H1 (cell line): Measurements from ENCODE around the gene TWF2. TPM values are rescaled to one million over a fixed set of nuclear protein-coding genes. Genes with fewer than 3 reads are reported as not detected.
A peak's percentile ranks its signal among the peaks of the same experiment; 100 is the strongest.

ENCODE experiments used
- CTCF ChIA-PET: fragments of 300-600 bp; sonication (Branson Sonifier 250); formaldehyde crosslinking; loops from one replicate; lab custom pipeline; 2021; ENCODE audit not compliant: partially characterized antibody; lab: Charles Lee
- POLR2A ChIA-PET: fragments of 300-600 bp; sonication (Branson Sonifier 250); formaldehyde crosslinking; loops from one replicate; lab custom pipeline; 2021; ENCODE audit warnings: inconsistent platforms; ENCODE audit not compliant: partially characterized antibody; lab: Charles Lee
- DNase-seq, 2 experiments: peaks; one replicate each; pipeline versions ENCODE4 v3.0.0 to v3.0.0-alpha.2; 2010 to 2022; ENCODE audit warnings: low spot score in 2 of 2, low read depth in 1 of 2, mixed read lengths in 1 of 2
- FAIRE-seq: peaks from 2 replicates; lab custom pipeline; 2011; peaks lifted over from hg19 to GRCh38; lab: Jason Lieb, UNC
- H2AFZ ChIP-seq: 2 replicates; pipeline ENCODE4 v1.8.1; 2012; ENCODE audit warnings: low read length, inconsistent platforms
- H2AK5ac ChIP-seq: 2 replicates; pipeline ENCODE4 v1.6.1; 2013; ENCODE audit warnings: low read depth, low read length
- H2BK120ac ChIP-seq: replicated peaks from 2 replicates; pipeline ENCODE3; 2013; ENCODE audit warnings: low read depth, low read length, inconsistent platforms
- H2BK12ac ChIP-seq: 2 replicates; pipeline ENCODE4 v1.6.1; 2013; ENCODE audit warnings: low read depth, low read length
- H2BK15ac ChIP-seq: 2 replicates; pipeline ENCODE4 v1.6.1; 2013; ENCODE audit warnings: low read length
- H2BK20ac ChIP-seq: 2 replicates; pipeline ENCODE4 v1.6.1; 2013; ENCODE audit warnings: low read length
- H2BK5ac ChIP-seq: 2 replicates; pipeline ENCODE4 v1.6.1; 2013; ENCODE audit warnings: low read depth, low read length
- H3K14ac ChIP-seq: 2 replicates; pipeline ENCODE4 v1.6.1; 2013; ENCODE audit warnings: inconsistent platforms; ENCODE audit not compliant: insufficient read length
- H3K18ac ChIP-seq: 2 replicates; pipeline ENCODE4 v1.6.1; 2013; ENCODE audit warnings: low read length; ENCODE audit errors: extremely low read depth
- H3K23ac ChIP-seq: 2 replicates; pipeline ENCODE4 v1.6.1; 2013; ENCODE audit warnings: inconsistent platforms; ENCODE audit not compliant: insufficient read length
- H3K23me2 ChIP-seq: 2 replicates; pipeline ENCODE4 v1.6.1; 2013; ENCODE audit warnings: low read depth, low read length
- H3K27ac ChIP-seq: 2 replicates; pipeline ENCODE4 v1.6.1; 2011; ENCODE audit warnings: low read depth, low read length, inconsistent platforms
- H3K27me3 ChIP-seq, 4 experiments: replicated peaks in 1 of 4; 1 replicate in 1 of 4; 2 replicates in 3 of 4; pipeline versions ENCODE4 v1.6.1 to v1.8.1; 2011 to 2013; ENCODE audit warnings: low read length in 3 of 4, mild to moderate bottlenecking in 3 of 4, inconsistent platforms in 2 of 4, mixed read lengths in 2 of 4, moderate library complexity in 1 of 4; ENCODE audit not compliant: control insufficient read depth in 3 of 4, insufficient read depth in 3 of 4; ENCODE audit errors: extremely low read depth in 1 of 4
- H3K36me3 ChIP-seq, 4 experiments: 2 replicates each; pipeline versions ENCODE4 v1.6.1 to v1.8.1; 2011 to 2013; ENCODE audit warnings: mild to moderate bottlenecking in 4 of 4, low read length in 3 of 4, moderate library complexity in 2 of 4, control low read depth in 1 of 4, inconsistent platforms in 1 of 4; ENCODE audit not compliant: insufficient read depth in 4 of 4, control insufficient read depth in 2 of 4
- H3K4ac ChIP-seq: replicated peaks from 2 replicates; pipeline ENCODE3; 2013; ENCODE audit warnings: low read length, low read depth, mixed read lengths, inconsistent platforms; ENCODE audit not compliant: insufficient read length
- H3K4me1 ChIP-seq, 4 experiments: replicated peaks in 1 of 4; 1 replicate in 1 of 4; 2 replicates in 3 of 4; pipeline versions ENCODE4 v1.6.1 to v1.8.1; 2011 to 2013; ENCODE audit warnings: low read length in 3 of 4, inconsistent platforms in 2 of 4, mixed read lengths in 1 of 4; ENCODE audit not compliant: insufficient read depth in 4 of 4, control insufficient read depth in 3 of 4
- H3K4me2 ChIP-seq, 2 experiments: 2 replicates each; pipeline versions ENCODE4 v1.6.1 to v1.8.1; 2011 to 2013; ENCODE audit warnings: low read depth in 2 of 2, low read length in 2 of 2, control low read depth in 1 of 2, inconsistent platforms in 1 of 2, mild to moderate bottlenecking in 1 of 2; ENCODE audit not compliant: insufficient read depth in 1 of 2
- H3K4me3 ChIP-seq, 4 experiments: fragments of 200-600, 300-600 bp in 1 of 4; sonication (generic), shearing (Covaris generic), sonication (Bioruptor Twin) in 1 of 4; 2 replicates each; pipeline versions ENCODE4 v1.5.1 to v1.8.1; 2011 to 2016; ENCODE audit warnings: low read length in 4 of 4, low read depth in 3 of 4, control low read depth in 2 of 4, inconsistent platforms in 2 of 4, mild to moderate bottlenecking in 2 of 4, mixed read lengths in 1 of 4, moderate library complexity in 1 of 4; ENCODE audit not compliant: insufficient read depth in 2 of 4; ENCODE audit errors: extremely low read depth in 1 of 4
- H3K56ac ChIP-seq: replicated peaks from 2 replicates; pipeline ENCODE3; 2013; ENCODE audit warnings: low read depth, mild to moderate bottlenecking, mixed read lengths, low read length, inconsistent platforms; ENCODE audit not compliant: insufficient read length
- H3K79me1 ChIP-seq: 2 replicates; pipeline ENCODE4 v1.6.1; 2013; ENCODE audit warnings: low read depth, low read length, control low read depth
- H3K79me2 ChIP-seq, 2 experiments: 2 replicates each; pipeline versions ENCODE4 v1.6.1 to v1.8.1; 2012 to 2013; ENCODE audit warnings: low read length in 2 of 2, mild to moderate bottlenecking in 2 of 2, inconsistent platforms in 1 of 2; ENCODE audit not compliant: insufficient read depth in 2 of 2, control insufficient read depth in 1 of 2
- H3K9ac ChIP-seq, 4 experiments: replicated peaks in 1 of 4; 1 replicate in 1 of 4; 2 replicates in 3 of 4; pipeline versions ENCODE4 v1.6.1 to v1.8.1; 2011 to 2013; ENCODE audit warnings: low read depth in 3 of 4, low read length in 3 of 4, control low read depth in 2 of 4, mild to moderate bottlenecking in 2 of 4, moderate library complexity in 2 of 4, inconsistent platforms in 1 of 4; ENCODE audit errors: extremely low read depth in 1 of 4
- H3K9me3 ChIP-seq, 2 experiments: 2 replicates each; pipeline versions ENCODE4 v1.6.1 to v1.8.1; 2012 to 2013; ENCODE audit warnings: mild to moderate bottlenecking in 2 of 2, moderate library complexity in 2 of 2, control low read depth in 1 of 2, inconsistent platforms in 1 of 2, low read depth in 1 of 2, low read length in 1 of 2, mixed read lengths in 1 of 2; ENCODE audit not compliant: insufficient read depth in 2 of 2
- H4K20me1 ChIP-seq, 2 experiments: replicated peaks in 1 of 2; 2 replicates each; pipeline versions ENCODE3 to v1.8.1; 2011 to 2013; ENCODE audit warnings: inconsistent platforms in 2 of 2, low read length in 2 of 2, mild to moderate bottlenecking in 1 of 2; ENCODE audit not compliant: insufficient read depth in 2 of 2, control insufficient read depth in 1 of 2
- H4K5ac ChIP-seq: 2 replicates; pipeline ENCODE4 v1.6.1; 2013; ENCODE audit warnings: low read length, low read depth, mixed read lengths, inconsistent platforms; ENCODE audit not compliant: insufficient read length
- H4K8ac ChIP-seq: 2 replicates; pipeline ENCODE4 v1.8.0; 2013; ENCODE audit warnings: mild to moderate bottlenecking, moderate library complexity, low read length, inconsistent platforms; ENCODE audit not compliant: insufficient read depth; ENCODE audit errors: extremely low read depth
- H4K91ac ChIP-seq: replicated peaks from 2 replicates; pipeline ENCODE3; 2013; ENCODE audit warnings: low read length, mixed read lengths, inconsistent platforms; ENCODE audit not compliant: insufficient read length
- BACH1 ChIP-seq: IDR thresholded peaks from 2 replicates; pipeline ENCODE4 v1.6.1; 2012; ENCODE audit warnings: low read length, improper control_type of control experiment
- BCL11A ChIP-seq, 2 experiments: IDR thresholded peaks; one replicate each; pipeline ENCODE4 v1.6.1; 2011; ENCODE audit warnings: low read depth in 2 of 2, low read length in 2 of 2, mild to moderate bottlenecking in 2 of 2
- HDAC6 ChIP-seq: IDR thresholded peaks from one replicate; pipeline ENCODE4 v1.7.1; 2012; ENCODE audit warnings: low read depth, mild to moderate bottlenecking, inconsistent platforms, low read length, moderate library complexity
- NRF1 ChIP-seq: IDR thresholded peaks from 2 replicates; pipeline ENCODE4 v1.6.1; 2011; ENCODE audit warnings: mild to moderate bottlenecking, low read depth, low read length, improper control_type of control experiment
- RBBP5 ChIP-seq: IDR thresholded peaks from 2 replicates; pipeline ENCODE4 v1.7.1; 2012; ENCODE audit warnings: low read depth, mild to moderate bottlenecking, inconsistent platforms, low read length, moderate library complexity, borderline replicate concordance
- RXRA ChIP-seq: IDR thresholded peaks from 2 replicates; pipeline ENCODE4 v1.6.1; 2011; ENCODE audit warnings: low read depth, mild to moderate bottlenecking, low read length, moderate library complexity; ENCODE audit not compliant: insufficient read depth
- SIN3A ChIP-seq, 2 experiments: IDR thresholded peaks in 1 of 2; conservative IDR thresholded peaks in 1 of 2; 2 replicates each; pipeline ENCODE4 v1.6.1; 2011 to 2012; ENCODE audit warnings: low read length in 2 of 2, improper control_type of control experiment in 1 of 2, low read depth in 1 of 2, mild to moderate bottlenecking in 1 of 2
- SIX5 ChIP-seq: IDR thresholded peaks from 2 replicates; pipeline ENCODE4 v1.6.1; 2011; ENCODE audit warnings: mild to moderate bottlenecking, low read depth, low read length
- TEAD4 ChIP-seq: IDR thresholded peaks from 2 replicates; pipeline ENCODE4 v1.6.1; 2012; ENCODE audit warnings: low read depth, low read length, inconsistent platforms, mixed read lengths
- WGBS, 2 experiments: shearing (Covaris generic) in 1 of 2; methylation state at CpG; one replicate each; pipeline versions ENCODE4 v1.1.6 to v1.1.7; 2013 to 2015; ENCODE audit warnings: low lambda C conversion rate in 2 of 2, mixed read lengths in 2 of 2, inconsistent platforms in 1 of 2, low coverage in 1 of 2, missing lambda C conversion rate in 1 of 2; ENCODE audit not compliant: insufficient replicate concordance in 2 of 2, insufficient coverage in 1 of 2, insufficient read length in 1 of 2; ENCODE audit errors: extremely low coverage in 1 of 2, missing lambda C conversion rate in 1 of 2; 5-methylcytosine and 5-hydroxymethylcytosine counted together
- polyA plus RNA-seq, 7 experiments: library from polyadenylated mRNA; depleted of rRNA in 3 of 7; stranded (reverse) in 5 of 7; unstranded in 2 of 7; fragments of >200 nt in 5 of 7; fragments of 200-250 nt in 2 of 7; gene quantifications; 1 replicate in 5 of 7; 2 replicates in 1 of 7; 4 replicates in 1 of 7; pipeline versions ENCODE4 v1.2.1 to v1.2.3, GENCODE V29; 2011 to 2013; ENCODE audit warnings: missing spikeins in 2 of 7, mixed read lengths in 2 of 7
- total RNA-seq: library from RNA; stranded (reverse); fragmentation: NEBNext Ultra II Directional; extraction: Animal tissue kit (Norgen Biotek cat#: 25700); gene quantifications from 2 replicates; pipeline ENCODE4 v1.2.1, GENCODE V29; 2021
- TF ChIP-seq, protein P1 (sequence below): IDR thresholded peaks from 2 replicates; pipeline ENCODE4 v1.6.1; 2012; ENCODE audit warnings: inconsistent platforms

Gene TWF2
- total and polyA plus RNA-seq, 2 of the 8 experiments (the other 6 are each of a cell fraction or from before 2014, with no cell fraction given) = 65.2 to 90.4 TPM

DNA sequence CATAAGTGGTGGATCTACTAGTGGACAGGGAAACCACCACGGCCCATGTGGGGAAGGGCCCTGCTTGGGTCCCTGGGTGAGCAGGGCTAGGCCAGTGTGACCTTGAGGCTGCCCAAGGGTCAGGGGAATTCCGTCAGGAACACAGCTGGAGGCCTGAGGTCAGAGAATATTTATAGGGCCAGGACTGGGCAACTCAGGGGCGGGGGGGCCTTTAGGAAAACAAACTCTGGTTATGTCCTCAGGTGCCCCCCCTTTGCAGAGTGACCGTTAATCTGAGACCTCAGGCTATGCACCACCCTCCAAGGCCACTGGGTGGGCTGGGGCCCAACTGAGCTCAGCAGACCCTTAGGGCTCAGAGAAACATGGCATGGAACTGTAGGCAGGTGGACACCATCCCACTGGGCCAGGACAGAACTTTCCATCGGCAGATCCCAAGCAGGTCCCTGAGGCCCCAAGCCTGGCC, 2.5 kb downstream of the TWF2 start:
- Histone ChIP-seq H4K5ac (no peak overlapping the region), H3K56ac (no peak overlapping the region), H3K14ac (no peak overlapping the region), H3K23me2 (peaks cover 9% of the 10 kb centered on the region), H3K79me1 (peaks cover 15% of the 10 kb centered on the region), H3K27me3 (no peaks in the 10 kb centered on the region), H2BK12ac (no peak overlapping the region), H2BK120ac (no peak overlapping the region), H2BK20ac (no peak overlapping the region), H3K36me3 (no peaks in the 10 kb centered on the region), H3K23ac (no peak overlapping the region), H4K8ac (no peak overlapping the region), H2BK15ac (no peak overlapping the region), H3K18ac (no peak overlapping the region), H3K4ac (peak overlapping the region; percentile 44), H3K4me1 (peaks cover 15 to 42% (median 28%) of the 10 kb centered on the region in 4 experiments), H3K9ac (no peak overlapping the region), H2BK5ac (peak overlapping the region; percentile 68; the same call in 1 of the 2 replicates), H3K4me3 (peak overlapping the region in 1 of 4 experiments; percentile 89; a peak in 1 of 8 replicates), H3K9me3 (no peaks in the 10 kb centered on the region), H3K4me2 (peak overlapping the region; percentile 78 to 98; a peak in 3 of 4 replicates), H4K20me1 (peaks cover 4 to 9% of the 10 kb centered on the region in 2 experiments), H3K27ac (peak overlapping the region; percentile 7; the same call in 1 of the 2 replicates), H2AFZ (no peak overlapping the region), H2AK5ac (no peak overlapping the region), H4K91ac (no peak overlapping the region), H3K79me2 (peaks cover 0 to 15% of the 10 kb centered on the region in 2 experiments; a peak in 2 of 4 replicates)
- ChIA-PET POLR2A (interaction anchor here (0.9 to 6.5 kb wide), 8 partner anchors 9 to 245 kb away, joined by 3 to 69 read pairs (median 4); partner anchors contain the start of genes PPM1M, TLR9 and WDR82), CTCF (interaction anchor here (0.6 to 14.4 kb wide), 16 partner anchors 8 to 283 kb away, joined by 3 to 336 read pairs (median 5); partner anchors contain the start of genes PPM1M, TLR9 and WDR82)
- no peak for FAIRE-seq
- WGBS, 2 experiments = 85% methylated on average over 5 of the region's 5 CpGs; no CpG with 5 or more reads in 1 of the 2 experiments
- peak in 1 of 2 experiments; percentile 40 for DNase-seq
- TF ChIP-seq, protein P1, sequence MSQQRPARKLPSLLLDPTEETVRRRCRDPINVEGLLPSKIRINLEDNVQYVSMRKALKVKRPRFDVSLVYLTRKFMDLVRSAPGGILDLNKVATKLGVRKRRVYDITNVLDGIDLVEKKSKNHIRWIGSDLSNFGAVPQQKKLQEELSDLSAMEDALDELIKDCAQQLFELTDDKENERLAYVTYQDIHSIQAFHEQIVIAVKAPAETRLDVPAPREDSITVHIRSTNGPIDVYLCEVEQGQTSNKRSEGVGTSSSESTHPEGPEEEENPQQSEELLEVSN = no peak
- no peak for TF ChIP-seq SIN3A (conservative IDR thresholded peaks at IDR 0.05 in 1 of 2, IDR thresholded peaks at IDR 0.05 in 1 of 2; ENCODE audit: low read depth in 1 of 2, low read length in 2 of 2)
- no peak for TF ChIP-seq NRF1
- no peak for TF ChIP-seq RXRA
- TF ChIP-seq TEAD4 = no peak
- TF ChIP-seq SIX5 = no peak
- no peak for TF ChIP-seq BCL11A (IDR thresholded peaks at IDR 0.05; ENCODE audit: low read depth in 2 of 2, low read length in 2 of 2)
- no peak for TF ChIP-seq RBBP5
- no peak for TF ChIP-seq BACH1
- no peak for TF ChIP-seq HDAC6
